ENCODE data around the gene OPRL1.

Gene OPRL1

DNA sequence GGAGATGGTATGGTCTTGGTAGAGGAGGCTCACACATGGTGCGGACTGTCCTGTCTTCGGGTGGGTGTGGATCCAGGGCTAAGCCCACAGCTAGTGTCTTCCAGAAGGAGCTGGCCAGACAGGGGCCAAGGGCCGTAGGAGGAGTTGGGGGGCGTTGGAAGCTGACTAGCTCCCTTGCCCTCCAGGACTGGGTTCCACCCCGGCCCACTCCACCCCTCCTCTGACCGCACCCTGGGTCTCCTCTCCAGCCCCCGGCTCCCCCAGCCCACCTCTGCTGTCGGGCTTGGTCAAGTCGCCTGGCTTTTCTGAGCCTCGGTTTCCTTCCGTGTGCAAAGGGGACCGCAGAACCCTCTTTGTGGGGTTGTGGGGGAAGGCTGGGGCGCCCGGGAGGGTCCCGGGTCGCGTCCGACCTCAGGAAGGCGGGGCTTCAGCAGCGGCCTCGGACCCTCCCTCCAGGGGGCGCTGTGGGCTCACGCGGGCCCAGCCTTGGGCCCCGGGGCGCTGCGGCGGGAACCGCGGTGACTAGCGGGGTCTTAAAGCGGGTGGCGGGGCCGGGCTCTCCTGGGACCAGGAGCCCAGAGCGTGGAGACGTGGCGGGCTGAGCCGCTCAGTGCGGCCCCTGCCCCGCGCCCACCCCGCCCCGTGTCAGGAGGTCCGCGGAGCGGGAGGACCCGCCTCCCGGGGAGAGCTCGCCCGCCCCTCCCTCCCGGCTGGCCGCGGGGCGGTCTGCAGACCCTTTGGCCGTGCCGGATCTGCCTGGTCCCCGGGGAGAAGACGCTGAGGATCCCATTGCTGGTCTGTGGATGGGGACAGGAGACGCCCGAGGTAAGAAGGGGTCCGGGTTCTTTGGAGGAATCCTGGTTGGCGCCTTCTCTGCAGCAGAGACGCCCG is 22.1 kb downstream of the OPRL1 start (continued):
- TF ChIP-seq KLF10 (tag by site-specific recombination; IDR thresholded peaks at IDR 0.05), result no peak
- no peak for TF ChIP-seq ZNF530 (tag by site-specific recombination; IDR thresholded peaks at IDR 0.05; ENCODE audit: low read depth)
- TF ChIP-seq ZNF140 (tag by site-specific recombination; IDR thresholded peaks at IDR 0.05), result no peak
- TF ChIP-seq ZNF473 (tag by site-specific recombination; IDR thresholded peaks at IDR 0.05), result no peak
- TF ChIP-seq ZNF341 (tag by site-specific recombination; IDR thresholded peaks at IDR 0.05; ENCODE audit: low read depth), result no peak
- TF ChIP-seq ZNF248 (tag by site-specific recombination; IDR thresholded peaks at IDR 0.05), result no peak

DNA sequence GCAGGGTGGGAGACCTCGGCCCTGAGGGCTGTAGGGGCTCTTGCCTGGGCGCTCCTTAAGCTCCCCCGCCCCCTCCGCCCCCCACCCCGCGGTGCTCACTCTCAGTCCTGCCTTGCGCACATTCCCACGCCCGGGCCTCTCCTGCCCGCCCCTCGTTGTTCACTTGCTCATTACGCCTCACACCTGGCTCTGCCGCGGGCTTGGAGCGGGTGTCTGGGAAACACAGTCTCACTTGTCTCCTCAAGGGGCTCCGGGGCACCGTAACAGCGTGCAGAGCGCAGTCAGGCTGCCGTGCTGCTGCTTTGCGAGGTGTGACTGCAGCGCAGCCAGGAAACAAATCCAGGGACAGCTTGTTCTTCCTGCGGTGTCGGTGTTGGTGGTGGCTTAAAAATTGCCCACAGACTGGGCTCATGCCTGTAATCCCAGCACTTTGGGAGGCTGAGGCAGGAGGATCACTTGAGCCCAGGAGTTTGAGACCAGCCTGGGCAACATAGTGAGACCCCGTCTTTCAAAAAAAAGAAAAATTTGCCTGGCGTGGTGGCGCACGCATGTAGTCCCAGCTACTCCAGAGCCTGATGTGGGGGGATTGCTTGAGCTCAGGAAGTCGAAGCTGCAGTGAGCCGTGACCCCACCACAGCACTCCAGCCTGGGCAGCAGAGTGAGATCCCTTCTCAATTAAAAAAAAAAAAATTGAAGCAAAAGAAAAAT is 22.9 kb downstream of the OPRL1 start:
- Histone ChIP-seq H3K4me3 (ENCODE audit: low read depth, low read length) (peak overlapping the region; percentile 39), H3K4me1 (ENCODE audit: control insufficient read depth, insufficient read depth, low read length) (no peaks in the 10 kb centered on the region), H3K9me3 (ENCODE audit: control insufficient read depth, insufficient read depth, low read depth, low read length) (no peaks in the 10 kb centered on the region), H3K36me3 (ENCODE audit: control insufficient read depth in 2 of 2, insufficient read depth in 1 of 2, low read length in 2 of 2) (no peaks in the 10 kb centered on the region), H3K27ac (ENCODE audit: extremely low read depth, low read depth, low read length) (no peak overlapping the region)
- CTCF ChIA-PET, result interaction anchor here (0.8 to 1.7 kb wide), 3 partner anchors 17 to 21 kb away, joined by 3 to 10 read pairs (median 5); no protein-coding TSS in a partner anchor
- POLR2A ChIA-PET, result interaction anchor here (0.9 to 1.2 kb wide), 2 partner anchors 18 to 19 kb away, joined by 3 to 4 read pairs; no protein-coding TSS in a partner anchor
- no peak for TF ChIP-seq ZFP37 (tag by site-specific recombination; IDR thresholded peaks at IDR 0.05)
- TF ChIP-seq, protein P1, sequence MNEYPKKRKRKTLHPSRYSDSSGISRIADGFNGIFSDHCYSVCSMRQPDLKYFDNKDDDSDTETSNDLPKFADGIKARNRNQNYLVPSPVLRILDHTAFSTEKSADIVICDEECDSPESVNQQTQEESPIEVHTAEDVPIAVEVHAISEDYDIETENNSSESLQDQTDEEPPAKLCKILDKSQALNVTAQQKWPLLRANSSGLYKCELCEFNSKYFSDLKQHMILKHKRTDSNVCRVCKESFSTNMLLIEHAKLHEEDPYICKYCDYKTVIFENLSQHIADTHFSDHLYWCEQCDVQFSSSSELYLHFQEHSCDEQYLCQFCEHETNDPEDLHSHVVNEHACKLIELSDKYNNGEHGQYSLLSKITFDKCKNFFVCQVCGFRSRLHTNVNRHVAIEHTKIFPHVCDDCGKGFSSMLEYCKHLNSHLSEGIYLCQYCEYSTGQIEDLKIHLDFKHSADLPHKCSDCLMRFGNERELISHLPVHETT (tag by site-specific recombination; IDR thresholded peaks at IDR 0.05), result no peak
- TF ChIP-seq ZIC2 (tag by site-specific recombination; IDR thresholded peaks at IDR 0.05), result peak; percentile 54
- TF ChIP-seq ZNF121 (tag by site-specific recombination; IDR thresholded peaks at IDR 0.05), result peak; percentile 100
- peak; percentile 86 for TF ChIP-seq ZNF600 (tag by site-specific recombination; IDR thresholded peaks at IDR 0.05)
- TF ChIP-seq ZNF24 (tag by site-specific recombination; IDR thresholded peaks at IDR 0.05), result no peak
- TF ChIP-seq, protein P2, sequence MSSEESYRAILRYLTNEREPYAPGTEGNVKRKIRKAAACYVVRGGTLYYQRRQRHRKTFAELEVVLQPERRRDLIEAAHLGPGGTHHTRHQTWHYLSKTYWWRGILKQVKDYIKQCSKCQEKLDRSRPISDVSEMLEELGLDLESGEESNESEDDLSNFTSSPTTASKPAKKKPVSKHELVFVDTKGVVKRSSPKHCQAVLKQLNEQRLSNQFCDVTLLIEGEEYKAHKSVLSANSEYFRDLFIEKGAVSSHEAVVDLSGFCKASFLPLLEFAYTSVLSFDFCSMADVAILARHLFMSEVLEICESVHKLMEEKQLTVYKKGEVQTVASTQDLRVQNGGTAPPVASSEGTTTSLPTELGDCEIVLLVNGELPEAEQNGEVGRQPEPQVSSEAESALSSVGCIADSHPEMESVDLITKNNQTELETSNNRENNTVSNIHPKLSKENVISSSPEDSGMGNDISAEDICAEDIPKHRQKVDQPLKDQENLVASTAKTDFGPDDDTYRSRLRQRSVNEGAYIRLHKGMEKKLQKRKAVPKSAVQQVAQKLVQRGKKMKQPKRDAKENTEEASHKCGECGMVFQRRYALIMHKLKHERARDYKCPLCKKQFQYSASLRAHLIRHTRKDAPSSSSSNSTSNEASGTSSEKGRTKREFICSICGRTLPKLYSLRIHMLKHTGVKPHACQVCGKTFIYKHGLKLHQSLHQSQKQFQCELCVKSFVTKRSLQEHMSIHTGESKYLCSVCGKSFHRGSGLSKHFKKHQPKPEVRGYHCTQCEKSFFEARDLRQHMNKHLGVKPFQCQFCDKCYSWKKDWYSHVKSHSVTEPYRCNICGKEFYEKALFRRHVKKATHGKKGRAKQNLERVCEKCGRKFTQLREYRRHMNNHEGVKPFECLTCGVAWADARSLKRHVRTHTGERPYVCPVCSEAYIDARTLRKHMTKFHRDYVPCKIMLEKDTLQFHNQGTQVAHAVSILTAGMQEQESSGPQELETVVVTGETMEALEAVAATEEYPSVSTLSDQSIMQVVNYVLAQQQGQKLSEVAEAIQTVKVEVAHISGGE (tag by site-specific recombination; conservative IDR thresholded peaks at IDR 0.05; ENCODE audit: low read depth), result no peak
- TF ChIP-seq ZNF394 (tag by site-specific recombination; IDR thresholded peaks at IDR 0.05; ENCODE audit: borderline replicate concordance), result peak; percentile 45; the same call in 1 of the 2 replicates
- TF ChIP-seq, protein P3, sequence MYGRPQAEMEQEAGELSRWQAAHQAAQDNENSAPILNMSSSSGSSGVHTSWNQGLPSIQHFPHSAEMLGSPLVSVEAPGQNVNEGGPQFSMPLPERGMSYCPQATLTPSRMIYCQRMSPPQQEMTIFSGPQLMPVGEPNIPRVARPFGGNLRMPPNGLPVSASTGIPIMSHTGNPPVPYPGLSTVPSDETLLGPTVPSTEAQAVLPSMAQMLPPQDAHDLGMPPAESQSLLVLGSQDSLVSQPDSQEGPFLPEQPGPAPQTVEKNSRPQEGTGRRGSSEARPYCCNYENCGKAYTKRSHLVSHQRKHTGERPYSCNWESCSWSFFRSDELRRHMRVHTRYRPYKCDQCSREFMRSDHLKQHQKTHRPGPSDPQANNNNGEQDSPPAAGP (tag by site-specific recombination; IDR thresholded peaks at IDR 0.05), result no peak
- no peak for TF ChIP-seq ZNF777 (tag by site-specific recombination; IDR thresholded peaks at IDR 0.05; ENCODE audit: borderline replicate concordance)
- TF ChIP-seq ZNF140 (tag by site-specific recombination; IDR thresholded peaks at IDR 0.05), result no peak
- TF ChIP-seq IKZF3 (tag by site-specific recombination; IDR thresholded peaks at IDR 0.05), result no peak
- TF ChIP-seq ZNF768 (tag by site-specific recombination; IDR thresholded peaks at IDR 0.05), result no peak
- TF ChIP-seq ZNF621 (tag by site-specific recombination; IDR thresholded peaks at IDR 0.05), result no peak
- TF ChIP-seq ZNF529 (tag by site-specific recombination; IDR thresholded peaks at IDR 0.05; ENCODE audit: insufficient replicate concordance), result no peak
- TF ChIP-seq, protein P4, sequence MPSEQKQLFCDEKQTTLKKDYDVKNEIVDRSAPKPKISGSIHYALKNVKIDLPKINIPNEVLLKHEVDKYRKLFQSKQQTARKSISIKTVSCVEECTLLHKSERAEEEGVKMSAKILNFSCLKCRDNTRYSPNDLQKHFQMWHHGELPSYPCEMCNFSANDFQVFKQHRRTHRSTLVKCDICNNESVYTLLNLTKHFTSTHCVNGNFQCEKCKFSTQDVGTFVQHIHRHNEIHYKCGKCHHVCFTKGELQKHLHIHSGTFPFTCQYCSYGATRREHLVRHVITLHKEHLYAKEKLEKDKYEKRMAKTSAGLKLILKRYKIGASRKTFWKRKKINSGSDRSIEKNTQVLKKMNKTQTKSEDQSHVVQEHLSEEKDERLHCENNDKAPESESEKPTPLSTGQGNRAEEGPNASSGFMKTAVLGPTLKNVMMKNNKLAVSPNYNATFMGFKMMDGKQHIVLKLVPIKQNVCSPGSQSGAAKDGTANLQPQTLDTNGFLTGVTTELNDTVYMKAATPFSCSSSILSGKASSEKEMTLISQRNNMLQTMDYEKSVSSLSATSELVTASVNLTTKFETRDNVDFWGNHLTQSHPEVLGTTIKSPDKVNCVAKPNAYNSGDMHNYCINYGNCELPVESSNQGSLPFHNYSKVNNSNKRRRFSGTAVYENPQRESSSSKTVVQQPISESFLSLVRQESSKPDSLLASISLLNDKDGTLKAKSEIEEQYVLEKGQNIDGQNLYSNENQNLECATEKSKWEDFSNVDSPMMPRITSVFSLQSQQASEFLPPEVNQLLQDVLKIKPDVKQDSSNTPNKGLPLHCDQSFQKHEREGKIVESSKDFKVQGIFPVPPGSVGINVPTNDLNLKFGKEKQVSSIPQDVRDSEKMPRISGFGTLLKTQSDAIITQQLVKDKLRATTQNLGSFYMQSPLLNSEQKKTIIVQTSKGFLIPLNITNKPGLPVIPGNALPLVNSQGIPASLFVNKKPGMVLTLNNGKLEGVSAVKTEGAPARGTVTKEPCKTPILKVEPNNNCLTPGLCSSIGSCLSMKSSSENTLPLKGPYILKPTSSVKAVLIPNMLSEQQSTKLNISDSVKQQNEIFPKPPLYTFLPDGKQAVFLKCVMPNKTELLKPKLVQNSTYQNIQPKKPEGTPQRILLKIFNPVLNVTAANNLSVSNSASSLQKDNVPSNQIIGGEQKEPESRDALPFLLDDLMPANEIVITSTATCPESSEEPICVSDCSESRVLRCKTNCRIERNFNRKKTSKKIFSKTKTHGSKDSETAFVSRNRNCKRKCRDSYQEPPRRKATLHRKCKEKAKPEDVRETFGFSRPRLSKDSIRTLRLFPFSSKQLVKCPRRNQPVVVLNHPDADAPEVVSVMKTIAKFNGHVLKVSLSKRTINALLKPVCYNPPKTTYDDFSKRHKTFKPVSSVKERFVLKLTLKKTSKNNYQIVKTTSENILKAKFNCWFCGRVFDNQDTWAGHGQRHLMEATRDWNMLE (tag by site-specific recombination; conservative IDR thresholded peaks at IDR 0.05; ENCODE audit: low read depth), result no peak
- TF ChIP-seq ZNF433 (tag by site-specific recombination; IDR thresholded peaks at IDR 0.05; ENCODE audit: low read depth), result no peak
- TF ChIP-seq ZSCAN30 (tag by site-specific recombination; IDR thresholded peaks at IDR 0.05), result no peak
- peak; percentile 76 for TF ChIP-seq ZBTB20 (tag by site-specific recombination; IDR thresholded peaks at IDR 0.05)

All from HEK293 (cell line).